Heart right ventricle (tissue), 16 donors: ENCODE results near the gene PANK2. TPM values are rescaled to one million over a fixed set of nuclear protein-coding genes. Genes with fewer than 3 reads are reported as not detected.

Experiments
- ATAC-seq, 8 donors: fragments of 200-7000 bp; cut with Tn5 transposase; one replicate each; pipeline ENCODE4 v1.9.1; 2020; ENCODE audit warnings: mild to moderate bottlenecking in 8 of 8, moderate library complexity in 8 of 8, moderate number of reproducible peaks in 1 of 8
- DNase-seq, 2 donors: peaks; one replicate each; pipeline ENCODE4 v3.0.0-alpha.2; 2020
- H3K27ac ChIP-seq, 10 donors: fragments of 200-600 bp; sonication (generic) in 2 of 10; one replicate each; pipeline versions ENCODE4 v1.5.0 to v1.8.0; 2020 to 2022; ENCODE audit warnings: mild to moderate bottlenecking in 3 of 10
- H3K27me3 ChIP-seq, 7 donors: fragments of 200-600 bp; one replicate each; pipeline ENCODE4 v1.8.0; 2021 to 2022; ENCODE audit warnings: mild to moderate bottlenecking in 2 of 7
- H3K36me3 ChIP-seq, 9 donors: fragments of 200-600 bp; sonication (generic) in 1 of 9; one replicate each; pipeline versions ENCODE4 v1.5.0 to v1.8.0; 2020 to 2022; ENCODE audit warnings: mild to moderate bottlenecking in 2 of 9
- H3K4me1 ChIP-seq, 9 donors: fragments of 200-600 bp; sonication (generic) in 1 of 9; one replicate each; pipeline versions ENCODE4 v1.5.0 to v1.8.0; 2020 to 2022; ENCODE audit warnings: mild to moderate bottlenecking in 4 of 9
- H3K4me3 ChIP-seq, 10 donors: fragments of 200-600 bp; sonication (generic) in 2 of 10; one replicate each; pipeline versions ENCODE4 v1.5.0 to v1.8.0; 2020 to 2022; ENCODE audit warnings: mild to moderate bottlenecking in 7 of 10, moderate library complexity in 2 of 10
- H3K9me3 ChIP-seq, 11 donors: fragments of 200-600 bp in 10 of 11; sonication (generic) in 2 of 11; one replicate each; pipeline versions ENCODE4 v1.5.0 to v1.8.0; 2013 to 2022; ENCODE audit warnings: mild to moderate bottlenecking in 2 of 11, control low read depth in 1 of 11, moderate library complexity in 1 of 11
- CTCF ChIP-seq, 9 donors: fragments of 200-600 bp; sonication (generic) in 2 of 9; IDR thresholded peaks; one replicate each; pipeline versions ENCODE4 v1.5.0 to v1.8.0; 2021 to 2022; ENCODE audit warnings: antibody characterized with exemption in 9 of 9, mild to moderate bottlenecking in 5 of 9, moderate library complexity in 1 of 9
- WGBS, 2 donors: extraction: QIAGEN DNeasy Blood & Tissue Kit; methylation state at CpG; one replicate each; pipeline ENCODE4 v1.1.7; 2013; ENCODE audit warnings: inconsistent platforms in 1 of 2; 5-methylcytosine and 5-hydroxymethylcytosine counted together
- intact Hi-C, 10 donors: fragments of 100-400 bp; cut with DNase I; formaldehyde crosslinking; loops; one replicate each; pipeline versions ENCODE4 v1.11.1 to v1.14.2; 2022
- polyA plus RNA-seq, 2 donors: library from polyadenylated mRNA; stranded (reverse); fragments of 200-250 nt; gene quantifications; one replicate each; pipeline ENCODE4 v1.2.3, GENCODE V29; 2013
- total RNA-seq, 10 donors: library from RNA; stranded (reverse); fragmentation: NEBNext Ultra II Directional in 3 of 10; extraction: Animal tissue kit (Norgen Biotek cat#: 25700) in 3 of 10; gene quantifications; one replicate each; pipeline versions ENCODE4 v1.2.1 to v1.2.4, GENCODE V29; 2021 to 2023
- donor health status: Arrhythmogenic right ventricular cardiomyopathy.
- donor health status: ischemic (EF 13 %, LVEDD 7.1; RV severe dilation, severe dysfunction).
- donor health status: healthy with polysubstance abuse.
- donor health status: DM: no; HTN: yes; CAD: no.
- donor health status: DM: no; HTN: no; CAD: no.
- donor health status: ischemic (EF 25% LVEDD 6.9; RV normal size, moderate dysfunction).
- donor health status: ischemic (EF 25% LVEDD 5.7; RV mildly dilated, moderate dysfunction).
- donor health status: healthy.
- donor health status: DM: yes; HTN: yes; CAD: no.
- donor health status: Ischemic cardiomyopathy.
- donor health status: ischemic (EF 35%, LVEDD 5.7; RV mildly dilated, moderate dysfunction).
- donor health status: nonischemic (EF 11% LVEDD 7.7; RV severe dilation, severe dysfunction).
- donor health status: DM: yes; HTN: yes; CAD: no.
- donor health status: PGD.
- donor health status: ischemic (EF 29% LVEDD 5.4; RV normal size, mild dysfunction).
- donor health status: nonischemic (EF 23%, LVEDD 6.1; RV moderate dilation, normal function).

The PANK2 gene
- total and polyA plus RNA-seq, 12 donors = 12.2 to 25.1 (median 17.9) TPM

GRCh38 chr20:3865887-3866407, 23.2 kb upstream of the PANK2 start:
- WGBS, 2 donors = 93 to 94% methylated on average over 14 of the region's 14 CpGs
- TF ChIP-seq CTCF (IDR thresholded peaks at IDR 0.05) = no peak
- Histone ChIP-seq H3K9me3 (no peaks in the 10 kb centered on the region), H3K36me3 (peaks cover 4 to 99% (median 62%) of the 10 kb centered on the region in 9 donors), H3K27ac (no peak overlapping the region), H3K4me3 (no peak overlapping the region), H3K27me3 (no peaks in the 10 kb centered on the region), H3K4me1 (peaks cover 0 to 8% (median 0%) of the 10 kb centered on the region in 9 donors)
- DNase-seq = no peak
- peak in 1 of 8 donors; percentile 15 for ATAC-seq
- intact Hi-C loops = loop anchor here in 1 of 10 donors (10.0 kb wide), 1 partner anchor 209 kb away; no protein-coding TSS in a partner anchor

- peak in 1 of 8 donors; percentile 2 for ATAC-seq
- Histone ChIP-seq H3K27ac (no peak overlapping the region), H3K27me3 (no peaks in the 10 kb centered on the region), H3K36me3 (peaks cover 4 to 99% (median 59%) of the 10 kb centered on the region in 9 donors), H3K4me1 (peaks cover 0 to 11% (median 0%) of the 10 kb centered on the region in 9 donors), H3K9me3 (no peaks in the 10 kb centered on the region), H3K4me3 (no peak overlapping the region)
- no peak for TF ChIP-seq CTCF (IDR thresholded peaks at IDR 0.05)
- DNase-seq = no peak
- intact Hi-C loops = loop anchor here in 1 of 10 donors (10.0 kb wide), 1 partner anchor 208 kb away; no protein-coding TSS in a partner anchor
- WGBS, 2 donors = 73 to 79% methylated on average over 3 of the region's 3 CpGs
These were observed 22.7 kb upstream of the PANK2 start for GRCh38 chr20:3866464-3866863.

- H3K36me3 ChIP-seq = peaks cover 0 to 98% (median 47%) of the 10 kb centered on the region in 9 donors
- no peak for TF ChIP-seq CTCF (IDR thresholded peaks at IDR 0.05)
These were observed 21.4 kb upstream of the PANK2 start for GRCh38 chr20:3867802-3868201.

GRCh38 chr20:3869839-3870634, 19.1 kb upstream of the PANK2 start:
- TF ChIP-seq CTCF (IDR thresholded peaks at IDR 0.05) = no peak
- H3K27me3 ChIP-seq = no peaks in the 10 kb centered on the region
- H3K36me3 ChIP-seq = peaks cover 0 to 98% (median 37%) of the 10 kb centered on the region in 9 donors
- intact Hi-C loops = loop anchor here in 2 of 10 donors (10.0 kb wide), 2 partner anchors 135 to 205 kb away; no protein-coding TSS in a partner anchor
- H3K9me3 ChIP-seq = no peaks in the 10 kb centered on the region
- ATAC-seq = no peak
- no peak overlapping the region for H3K4me3 ChIP-seq
- 83 to 85% methylated on average over 10 of the region's 10 CpGs for WGBS, 2 donors
- H3K27ac ChIP-seq = no peak overlapping the region
- H3K4me1 ChIP-seq = peaks cover 0 to 30% (median 0%) of the 10 kb centered on the region in 9 donors
- DNase-seq = no peak

More at GRCh38 chr20:3867802-3868201, 21.4 kb upstream of the PANK2 start:
- Histone ChIP-seq H3K4me3 (no peak overlapping the region), H3K4me1 (peaks cover 0 to 17% (median 0%) of the 10 kb centered on the region in 9 donors), H3K27me3 (no peaks in the 10 kb centered on the region), H3K27ac (no peak overlapping the region), H3K9me3 (no peaks in the 10 kb centered on the region)
- intact Hi-C loops = loop anchor here in 1 of 10 donors (10.0 kb wide), 1 partner anchor 207 kb away; no protein-coding TSS in a partner anchor
- WGBS, 2 donors = 60 to 78% methylated on average over 2 of the region's 2 CpGs
- DNase-seq = no peak
- ATAC-seq = no peak
